IMR-90 (cell line): Measurements from ENCODE around the gene CDHR1. TPM values are rescaled to one million over a fixed set of nuclear protein-coding genes. Genes with fewer than 3 reads are reported as not detected.

Source experiments
- ATAC-seq: fragments of 200-7000 bp; cut with Tn5 transposase; 2 replicates; pipeline ENCODE4 v1.9.1; 2020; ENCODE audit warnings: low read depth, mild to moderate bottlenecking, moderate library complexity
- BruUV-seq: library from RNA; stranded (reverse); fragments of 400-500 nt; replicated peaks from 2 replicates; lab custom pipeline; 2021; lab: Mats Ljungman, UMichigan
- CTCF ChIA-PET: fragments of 300-600 bp; formaldehyde crosslinking; extraction: SDS; loops from one replicate; lab custom pipeline; 2021; ENCODE audit warnings: antibody characterized with exemption; lab: Yijun Ruan, JAX
- POLR2A ChIA-PET: fragments of 300-600 bp; sonication (Branson Sonifier 250); formaldehyde crosslinking; loops from one replicate; lab custom pipeline; 2022; ENCODE audit warnings: antibody characterized with exemption; ENCODE audit not compliant: unreplicated experiment; lab: Charles Lee
- DNase-seq: peaks from one replicate; pipeline ENCODE4 v3.0.0; 2013
- H2AFZ ChIP-seq: replicated peaks from 2 replicates; pipeline ENCODE3; 2013; ENCODE audit warnings: low read length, mild to moderate bottlenecking; ENCODE audit not compliant: poor library complexity
- H2AK5ac ChIP-seq: 2 replicates; pipeline ENCODE4 v1.6.1; 2013; ENCODE audit warnings: low read depth, low read length, inconsistent platforms
- H2AK9ac ChIP-seq: replicated peaks from 2 replicates; pipeline ENCODE3; 2013; ENCODE audit warnings: mild to moderate bottlenecking, low read depth, low read length, moderate library complexity; ENCODE audit not compliant: poor library complexity
- H2BK120ac ChIP-seq: 2 replicates; pipeline ENCODE4 v1.6.1; 2013; ENCODE audit warnings: low read depth, low read length, inconsistent platforms
- H2BK15ac ChIP-seq: 3 replicates; pipeline ENCODE4 v1.6.1; 2013; ENCODE audit warnings: low read depth, low read length, inconsistent platforms
- H2BK20ac ChIP-seq: 2 replicates; pipeline ENCODE4 v1.6.1; 2013; ENCODE audit warnings: low read depth, mild to moderate bottlenecking, inconsistent platforms, low read length, moderate library complexity
- H2BK5ac ChIP-seq: 2 replicates; pipeline ENCODE4 v1.6.1; 2013; ENCODE audit warnings: mild to moderate bottlenecking, low read depth, low read length, inconsistent platforms; ENCODE audit not compliant: poor library complexity, severe bottlenecking
- H3K14ac ChIP-seq: replicated peaks from 2 replicates; pipeline ENCODE4 v1.6.1; 2013; ENCODE audit warnings: low read depth, low read length, inconsistent platforms
- H3K18ac ChIP-seq: 2 replicates; pipeline ENCODE4 v1.6.1; 2013; ENCODE audit warnings: low read depth, low read length, control low read depth
- H3K23ac ChIP-seq: 2 replicates; pipeline ENCODE4 v1.6.1; 2013; ENCODE audit warnings: low read depth, low read length, inconsistent platforms
- H3K27ac ChIP-seq: 2 replicates; pipeline ENCODE4 v1.5.1; 2013; ENCODE audit warnings: mild to moderate bottlenecking, control low read depth, low read length; ENCODE audit not compliant: insufficient read depth
- H3K27me3 ChIP-seq: 2 replicates; pipeline ENCODE4 v1.6.1; 2013; ENCODE audit warnings: low read length; ENCODE audit not compliant: control insufficient read depth, insufficient read depth
- H3K36me3 ChIP-seq: 2 replicates; pipeline ENCODE4 v1.6.1; 2013; ENCODE audit warnings: low read length, mixed read lengths; ENCODE audit not compliant: control insufficient read depth, insufficient read depth
- H3K4ac ChIP-seq: 2 replicates; pipeline ENCODE4 v1.6.1; 2013; ENCODE audit warnings: low read depth, low read length, inconsistent platforms
- H3K4me1 ChIP-seq: 2 replicates; pipeline ENCODE4 v1.6.1; 2013; ENCODE audit warnings: low read length, mixed read lengths; ENCODE audit not compliant: control insufficient read depth, insufficient read depth
- H3K4me2 ChIP-seq: 2 replicates; pipeline ENCODE4 v1.6.1; 2013; ENCODE audit warnings: low read depth, mild to moderate bottlenecking, control low read depth, low read length, moderate library complexity
- H3K4me3 ChIP-seq: 2 replicates; pipeline ENCODE4 v1.5.1; 2013; ENCODE audit warnings: low read depth, mild to moderate bottlenecking, control low read depth, low read length, moderate library complexity; ENCODE audit not compliant: insufficient read depth
- H3K56ac ChIP-seq: 2 replicates; pipeline ENCODE4 v1.6.1; 2013; ENCODE audit warnings: low read length, inconsistent platforms; ENCODE audit not compliant: insufficient read depth; ENCODE audit errors: extremely low read depth
- H3K79me1 ChIP-seq, 2 experiments: 2 replicates each; pipeline ENCODE4 v1.6.1; 2013; ENCODE audit warnings: low read length in 2 of 2, inconsistent platforms in 1 of 2, low read depth in 1 of 2
- H3K9ac ChIP-seq: 2 replicates; pipeline ENCODE4 v1.6.1; 2013; ENCODE audit warnings: low read depth, low read length, control low read depth
- H3K9me1 ChIP-seq: 2 replicates; pipeline ENCODE4 v1.6.1; 2013; ENCODE audit warnings: low read length, inconsistent platforms; ENCODE audit not compliant: insufficient read depth
- H3K9me3 ChIP-seq: 2 replicates; pipeline ENCODE4 v1.6.1; 2013; ENCODE audit warnings: low read length; ENCODE audit not compliant: control insufficient read depth, insufficient read depth
- H4K20me1 ChIP-seq: 2 replicates; pipeline ENCODE4 v1.6.1; 2013; ENCODE audit warnings: low read length, inconsistent platforms; ENCODE audit not compliant: insufficient read depth
- H4K5ac ChIP-seq: 2 replicates; pipeline ENCODE4 v1.6.1; 2013; ENCODE audit warnings: mild to moderate bottlenecking, low read depth, low read length, control low read depth
- H4K8ac ChIP-seq, 2 experiments: 2 replicates each; pipeline ENCODE4 v1.6.1; 2013; ENCODE audit warnings: low read depth in 2 of 2, low read length in 2 of 2, control low read depth in 1 of 2, inconsistent platforms in 1 of 2
- H4K91ac ChIP-seq: 2 replicates; pipeline ENCODE4 v1.6.1; 2013; ENCODE audit warnings: low read depth, low read length, inconsistent platforms; ENCODE audit not compliant: insufficient read depth
- RFX5 ChIP-seq: IDR thresholded peaks from 2 replicates; pipeline ENCODE4 v1.8.0; 2012; ENCODE audit warnings: low read depth, mild to moderate bottlenecking, low read length, moderate library complexity
- WGBS, 2 experiments: methylation state at CpG; one replicate each; pipeline versions ENCODE4 v1.1.5 to v1.1.7; 2013; ENCODE audit warnings: missing lambda C conversion rate in 2 of 2; ENCODE audit not compliant: insufficient read length in 1 of 2; ENCODE audit errors: extremely low coverage in 2 of 2; 5-methylcytosine and 5-hydroxymethylcytosine counted together
- dilution Hi-C: fragments of 300-500 bp; cut with HindIII; formaldehyde crosslinking; loops from one replicate; pipeline ENCODE4 v1.14.3; 2018; ENCODE audit warnings: low sequenced_read_pairs; ENCODE audit not compliant: unreplicated experiment
- in situ Hi-C: fragments of 300-500 bp; cut with MboI; formaldehyde crosslinking; loops from 3 replicates; pipeline ENCODE4 v1.14.3; 2019; ENCODE audit warnings: low sequenced_read_pairs, inconsistent platforms, mixed read lengths
- intact Hi-C: fragments of 100-400 bp; cut with micrococcal nuclease; formaldehyde crosslinking; loops from 2 replicates; pipeline ENCODE4 v1.10.0; 2022
- polyA plus RNA-seq, 3 experiments: library from polyadenylated mRNA; depleted of rRNA; stranded (reverse); fragments of >200 nt; gene quantifications; 2 replicates each; pipeline ENCODE4 v1.2.3, GENCODE V29; 2012; ENCODE audit warnings: low replicate concordance in 1 of 3
- total RNA-seq: library from RNA; depleted of rRNA; stranded (reverse); fragments of >200 nt; gene quantifications from 2 replicates; pipeline ENCODE4 v1.2.3, GENCODE V29; 2012

Gene CDHR1
- total and polyA plus RNA-seq, 2 of the 4 experiments (the other 2 are of a cell fraction) = not detected

DNA sequence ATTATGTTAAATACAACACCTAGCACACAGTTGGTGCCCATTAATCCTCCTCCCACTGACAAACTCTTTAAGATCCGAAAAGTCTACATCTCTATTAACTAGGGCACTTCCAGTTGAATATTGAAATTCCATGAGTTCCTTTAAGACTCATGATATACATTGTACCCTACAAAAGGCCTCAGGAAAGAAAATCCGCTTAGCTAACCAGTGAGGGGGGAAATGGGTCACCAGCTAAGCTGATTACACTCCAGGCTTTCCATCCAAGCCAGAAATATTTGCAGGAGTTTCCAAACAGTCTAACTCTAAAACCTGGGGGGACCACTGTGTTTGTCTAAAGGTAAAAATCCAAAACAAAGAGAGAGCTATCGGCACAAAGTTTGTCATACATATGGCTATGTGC, 32.3 kb downstream of the CDHR1 start:
- CTCF ChIA-PET = no interaction called here
- BruUV-seq = no TSS peak
- TF ChIP-seq RFX5 = no peak

More for the DNA sequence above, 32.3 kb downstream of the CDHR1 start:
- ATAC-seq = no peak
- H3K4me3 ChIP-seq = no peak overlapping the region
- no peak overlapping the region for H4K5ac ChIP-seq
- H3K18ac ChIP-seq = no peak overlapping the region
- H3K4me2 ChIP-seq = no peak overlapping the region
- in situ Hi-C loops (no loop called here), dilution Hi-C loops (no loop called here), intact Hi-C loops (no loop called here)
- no peak overlapping the region for H2AK9ac ChIP-seq
- H3K4me1 ChIP-seq = no peaks in the 10 kb centered on the region
- no peaks in the 10 kb centered on the region for H3K9me1 ChIP-seq
- H4K20me1 ChIP-seq = no peaks in the 10 kb centered on the region
- H3K9ac ChIP-seq = no peak overlapping the region
- no CpG with 5 or more reads among the region's 3 CpGs for WGBS, 2 experiments
- H4K8ac ChIP-seq = no peak overlapping the region
- H2AK5ac ChIP-seq = no peak overlapping the region
- no peaks in the 10 kb centered on the region; the same call in 1 of the 2 replicates for H3K27me3 ChIP-seq
- H3K27ac ChIP-seq = no peak overlapping the region
- no peaks in the 10 kb centered on the region for H3K36me3 ChIP-seq
- no peak overlapping the region for H4K91ac ChIP-seq
- no peak overlapping the region for H3K14ac ChIP-seq
- no peak overlapping the region for H3K23ac ChIP-seq
- no peak overlapping the region for H2BK5ac ChIP-seq
- no peak for DNase-seq
- no peak overlapping the region for H3K56ac ChIP-seq
- H2BK15ac ChIP-seq = no peak overlapping the region
- POLR2A ChIA-PET = no interaction called here
- H2AFZ ChIP-seq = no peak overlapping the region
- H3K9me3 ChIP-seq = no peaks in the 10 kb centered on the region
- no peaks in the 10 kb centered on the region for H3K79me1 ChIP-seq
- no peak overlapping the region for H3K4ac ChIP-seq
- no peak overlapping the region for H2BK20ac ChIP-seq
- no peak overlapping the region for H2BK120ac ChIP-seq
